Muscle of back (tissue), 13 donors: ENCODE measurements around the gene SPINK14. TPM values are rescaled to one million over a fixed set of nuclear protein-coding genes. Genes with fewer than 3 reads are reported as not detected.

Experiments used
- DNase-seq, 3 donors: peaks; one replicate each; pipeline versions ENCODE4 v3.0.0 to v3.0.0-alpha.2; 2013
- long read RNA-seq, 9 donors: transcript quantifications; one replicate each; lab custom pipeline, GENCODE V29; 2026
- polyA plus RNA-seq, 10 donors: library from polyadenylated mRNA; unstranded; fragments of 120-200 nt; gene quantifications; one replicate each; pipeline ENCODE4 v1.2.1, GENCODE V29; 2013; ENCODE audit not compliant: insufficient read length in 10 of 10

The SPINK14 gene, protein sequence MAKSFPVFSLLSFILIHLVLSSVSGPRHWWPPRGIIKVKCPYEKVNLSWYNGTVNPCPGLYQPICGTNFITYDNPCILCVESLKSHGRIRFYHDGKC
- polyA plus RNA-seq = not detected
- long read RNA-seq, donor 1 = 0 reads
- long read RNA-seq, donor 2 = 0 reads
- long read RNA-seq, donor 3 = 0 reads
- long read RNA-seq, donor 4 = 0 reads
- long read RNA-seq, donor 5 = 0 reads
- long read RNA-seq, donor 6 = 0 reads
- long read RNA-seq, donor 7 = 0 reads
- long read RNA-seq, donor 8 = 0 reads
- long read RNA-seq, donor 9 = 0 reads

- no peak for DNase-seq
Measured at GRCh38 chr5:148168246-148168645, at the start of gene SPINK14. Gene SPINK14, plus strand, starts transcription at chr5:148168546. Its CDS starts 1,187 bp downstream, at chr5:148169733.

DNA sequence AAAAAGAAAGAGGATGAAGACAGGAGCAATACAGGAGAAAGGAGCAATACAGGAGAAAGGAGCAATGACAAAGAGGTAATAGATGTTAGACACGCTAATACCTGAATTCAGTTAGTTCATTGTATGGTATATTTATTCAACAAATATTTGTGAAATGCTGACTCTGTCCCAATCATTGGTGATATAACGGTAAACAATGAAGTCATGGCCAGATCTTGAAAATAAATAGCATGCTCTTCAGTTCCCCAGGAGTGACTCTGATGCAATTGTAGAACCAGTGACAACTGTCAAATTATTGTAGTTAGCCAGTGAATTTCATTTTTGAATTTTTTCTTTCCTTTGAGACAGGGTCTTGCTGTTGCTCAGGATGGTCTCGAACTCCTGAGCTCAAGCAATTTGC is 48.0 kb upstream of the SPINK14 start:
- no peak for DNase-seq

- DNase-seq = no peak
Measured at GRCh38 chr5:148125641-148126040, 42.7 kb upstream of the SPINK14 start.

GRCh38 chr5:148135091-148136048 is 33.0 kb upstream of the SPINK14 start:
- no peak for DNase-seq

- DNase-seq = no peak
Measured at GRCh38 chr5:148140846-148141245, 27.5 kb upstream of the SPINK14 start.

GRCh38 chr5:148141645-148142044 is 26.7 kb upstream of the SPINK14 start:
- DNase-seq = no peak

- DNase-seq = peak; percentile 2 to 17 (median 3)
Measured at GRCh38 chr5:148145916-148146315, 22.4 kb upstream of the SPINK14 start.

- DNase-seq = no peak
Measured at GRCh38 chr5:148146487-148146886, 21.9 kb upstream of the SPINK14 start.

- DNase-seq = no peak
Measured at GRCh38 chr5:148147415-148147814, 20.9 kb upstream of the SPINK14 start.

- no peak for DNase-seq
Measured at GRCh38 chr5:148151872-148152271, 16.5 kb upstream of the SPINK14 start.

- DNase-seq = no peak
Measured at GRCh38 chr5:148152781-148153180, 15.6 kb upstream of the SPINK14 start.

DNA sequence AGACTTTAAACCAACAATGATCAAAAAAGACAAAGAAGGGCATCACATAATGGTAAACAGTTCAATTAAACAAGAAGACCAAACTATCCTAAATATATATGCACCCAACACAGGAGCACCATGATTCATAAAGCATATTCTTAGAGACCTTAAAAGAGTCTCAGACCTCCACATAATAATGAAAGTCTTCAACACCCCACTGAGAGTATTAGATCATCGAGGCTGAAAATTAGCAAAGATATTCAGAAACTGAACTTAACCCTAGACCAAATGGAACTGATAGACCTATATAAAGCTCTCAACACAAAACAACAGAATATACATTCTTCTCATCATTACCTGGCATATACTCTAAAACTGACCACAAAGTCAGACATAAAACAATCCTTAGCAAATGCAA is 11.7 kb upstream of the SPINK14 start:
- DNase-seq = no peak

- no peak for DNase-seq
Measured at GRCh38 chr5:148162038-148162437, 6.3 kb upstream of the SPINK14 start.

- DNase-seq = no peak
Measured at GRCh38 chr5:148163345-148163744, 5.0 kb upstream of the SPINK14 start.

GRCh38 chr5:148166550-148167283 is 1.6 kb upstream of the SPINK14 start:
- DNase-seq = no peak

DNA sequence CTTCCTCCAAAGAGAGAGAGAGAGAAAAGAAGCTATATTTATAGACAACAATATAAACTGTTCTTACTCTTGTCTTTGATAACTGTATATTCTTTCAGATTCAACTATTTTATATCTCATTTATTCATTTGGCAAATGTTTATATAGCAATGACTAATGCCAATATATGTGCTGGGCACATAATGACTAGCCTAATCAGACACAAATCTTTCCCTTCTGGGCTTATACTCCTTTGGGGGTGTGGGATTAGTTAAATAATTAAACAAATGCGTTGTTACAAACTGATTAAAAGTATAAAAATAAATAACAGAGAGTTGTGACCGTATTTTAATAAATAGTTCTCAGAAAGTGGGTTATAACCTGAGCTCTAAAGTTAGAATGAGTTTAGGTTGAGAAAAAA is 4.0 kb downstream of the SPINK14 start:
- no peak for DNase-seq

DNA sequence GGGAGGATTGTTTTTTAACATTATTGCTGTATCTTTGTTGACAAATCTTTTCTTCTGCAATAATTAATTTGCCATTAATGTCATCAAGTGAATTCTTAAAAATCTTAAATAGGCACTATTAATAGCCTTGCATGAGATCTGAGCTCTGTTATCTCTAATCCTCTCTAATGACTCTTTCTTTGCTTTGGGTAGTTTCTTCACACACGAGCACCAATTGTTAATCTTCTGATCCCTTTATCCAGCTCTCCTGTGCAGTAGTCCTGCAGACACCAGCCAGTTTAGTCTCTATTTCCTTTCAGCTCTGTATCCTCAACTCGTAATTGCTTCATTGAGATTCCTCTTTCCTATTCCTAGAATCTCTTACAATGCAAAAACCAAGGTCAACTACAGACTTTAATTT is 8.1 kb downstream of the SPINK14 start:
- DNase-seq = no peak

DNA sequence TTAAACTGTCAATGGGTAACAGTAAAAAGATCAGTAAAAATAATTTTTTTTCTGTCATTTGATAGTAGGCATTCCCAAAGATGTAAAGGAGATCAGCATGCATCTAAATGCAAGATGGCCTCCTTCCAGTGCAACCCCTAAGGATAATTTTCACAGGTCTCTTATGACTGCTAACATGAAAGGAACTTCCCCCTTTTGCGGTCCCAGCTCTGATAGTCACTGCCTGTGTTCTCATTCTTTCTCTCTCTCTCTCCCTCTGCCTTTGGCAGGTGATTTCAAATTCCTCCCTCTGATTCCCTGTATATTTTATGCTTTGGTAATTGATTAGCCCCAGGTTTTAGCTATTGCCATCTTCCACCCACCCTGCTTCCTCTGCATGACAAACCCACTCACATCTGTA is 8.9 kb downstream of the SPINK14 start:
- no peak for DNase-seq

DNA sequence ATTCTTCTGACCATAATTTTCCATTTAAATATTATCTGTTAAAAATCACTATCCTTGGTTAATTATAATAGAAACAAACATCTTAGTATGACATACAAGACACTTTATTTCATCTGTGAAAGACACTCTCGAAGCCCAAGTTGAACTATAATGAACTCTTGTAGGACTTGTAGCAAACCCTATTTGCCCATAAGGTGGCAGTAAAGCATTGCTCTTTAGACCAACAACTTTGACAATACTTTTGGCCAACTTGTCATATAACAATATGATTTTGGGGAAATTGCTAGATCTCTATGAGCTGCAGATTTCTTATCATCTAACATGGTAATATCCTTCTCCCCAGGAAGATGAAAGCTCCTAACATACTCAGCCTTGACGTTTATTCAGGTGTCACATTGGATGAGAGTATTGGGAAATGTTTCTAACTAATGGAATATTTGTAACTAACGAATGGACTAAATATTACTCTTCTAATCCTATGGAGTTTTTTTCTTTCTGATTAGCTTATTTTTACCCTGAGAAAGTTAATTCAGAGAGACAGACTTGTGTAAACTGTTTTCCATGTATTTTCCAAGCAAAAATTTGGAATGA is 11.0 kb downstream of the SPINK14 start:
- peak; percentile 24 to 58 (median 31) for DNase-seq

DNA sequence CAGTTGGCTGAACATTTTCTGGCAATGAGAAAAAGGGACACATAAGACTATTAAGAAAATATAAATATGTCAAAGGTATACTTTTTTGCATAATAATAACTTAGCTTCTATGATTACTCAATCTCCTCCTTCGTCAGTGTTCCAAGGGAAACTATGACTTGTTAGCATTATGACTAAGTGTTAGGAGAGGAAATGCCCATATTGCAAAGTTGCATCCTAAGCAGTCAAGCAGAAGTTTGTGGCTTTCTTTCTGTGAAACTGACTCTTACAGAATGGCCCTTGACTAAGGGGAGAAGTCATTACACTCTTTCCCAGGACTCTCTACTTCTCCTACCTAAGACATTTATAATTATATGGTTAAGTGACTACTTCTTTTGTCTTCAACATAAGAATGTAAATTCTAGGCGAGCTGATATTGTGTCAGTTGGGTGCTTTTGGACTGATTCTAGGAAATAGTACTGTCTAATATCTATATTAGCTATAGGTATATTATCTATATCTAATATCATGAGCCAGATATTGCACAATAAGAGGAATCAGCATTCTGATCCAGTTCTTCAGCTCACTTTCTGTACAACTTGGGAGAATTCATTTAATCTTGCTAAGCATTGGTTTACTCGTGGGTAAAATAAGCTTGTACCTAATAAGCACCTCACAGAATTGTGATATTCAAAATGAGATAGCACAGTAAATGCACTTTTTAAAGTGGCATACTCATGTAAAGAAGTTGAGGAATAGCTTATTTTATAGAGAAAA is 18.1 kb downstream of the SPINK14 start:
- peak; percentile 1 to 16 (median 8) for DNase-seq

DNA sequence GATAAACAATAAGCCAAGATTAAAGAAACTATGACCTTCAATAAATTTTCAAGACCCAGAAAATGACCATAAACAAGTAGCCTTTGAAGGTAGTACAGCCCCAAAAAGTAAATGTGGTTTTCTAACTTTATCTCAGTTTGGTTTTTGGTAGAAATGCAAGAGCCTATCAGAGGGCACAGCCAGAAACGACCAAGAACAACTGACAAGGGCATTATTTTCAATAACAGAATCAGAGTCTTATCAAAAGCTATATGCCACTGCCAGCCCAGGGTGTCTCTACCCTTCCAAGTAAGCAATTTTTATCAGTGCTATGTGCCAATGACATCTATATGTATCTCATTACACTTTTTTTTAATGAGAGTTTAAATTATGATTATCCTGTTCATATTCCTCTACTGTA is 22.7 kb downstream of the SPINK14 start:
- DNase-seq = no peak
